GM23248 (cell line): ENCODE results near the gene CD300LF.

Source experiments
- EZH2 ChIP-seq: fragments of 200-600 bp; sonication (generic); IDR thresholded peaks from 2 replicates; pipeline ENCODE4 v1.6.1; 2018; ENCODE audit warnings: antibody characterized with exemption, mild to moderate bottlenecking; ENCODE audit not compliant: insufficient read depth, poor library complexity, severe bottlenecking
- EZH2phosphoT487 ChIP-seq: fragments of 200-600 bp; sonication (generic); IDR thresholded peaks from 2 replicates; pipeline ENCODE4 v1.6.1; 2018; ENCODE audit warnings: antibody characterized with exemption, moderate library complexity, mild to moderate bottlenecking, low read depth; ENCODE audit not compliant: insufficient read depth

DNA sequence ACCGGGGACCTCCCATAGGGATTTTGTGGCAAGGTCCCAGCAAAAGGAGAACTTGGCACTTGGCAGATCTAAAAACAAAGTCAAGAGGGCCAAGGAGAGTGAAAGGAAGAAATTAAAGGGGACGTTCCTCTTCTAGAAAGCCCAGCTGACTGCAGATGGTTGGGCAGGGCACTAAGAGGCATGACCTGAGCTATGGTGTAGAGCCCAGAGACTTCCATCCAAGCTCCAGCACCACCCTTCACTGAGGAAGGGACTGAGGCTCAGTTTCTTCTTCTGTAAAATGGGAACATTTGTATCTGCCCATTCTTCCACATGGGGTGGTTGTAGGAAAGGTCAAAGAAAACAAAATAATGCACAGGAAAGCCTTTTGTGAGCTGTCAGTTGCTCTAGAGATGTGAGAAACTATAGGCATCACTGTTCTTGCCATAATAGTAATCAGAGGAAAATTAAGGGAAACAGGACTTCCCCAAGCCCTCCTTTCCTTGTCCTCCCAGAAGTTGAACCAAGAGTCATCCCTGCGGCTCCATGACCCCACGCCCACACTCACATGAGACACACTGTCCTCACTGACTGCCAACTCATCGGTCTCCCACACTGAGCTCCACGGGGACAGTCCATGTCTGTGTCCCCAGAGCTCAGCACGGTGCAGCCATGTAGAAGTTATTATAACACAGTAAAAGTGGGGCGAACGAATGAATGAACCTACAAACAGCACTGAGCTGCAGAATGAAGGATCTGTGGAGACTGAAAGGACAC is 10.4 kb downstream of the CD300LF start:
- TF ChIP-seq EZH2phosphoT487 (no peak), EZH2 (no peak)
